ENCODE measurements around the gene SSC4D.

DNA sequence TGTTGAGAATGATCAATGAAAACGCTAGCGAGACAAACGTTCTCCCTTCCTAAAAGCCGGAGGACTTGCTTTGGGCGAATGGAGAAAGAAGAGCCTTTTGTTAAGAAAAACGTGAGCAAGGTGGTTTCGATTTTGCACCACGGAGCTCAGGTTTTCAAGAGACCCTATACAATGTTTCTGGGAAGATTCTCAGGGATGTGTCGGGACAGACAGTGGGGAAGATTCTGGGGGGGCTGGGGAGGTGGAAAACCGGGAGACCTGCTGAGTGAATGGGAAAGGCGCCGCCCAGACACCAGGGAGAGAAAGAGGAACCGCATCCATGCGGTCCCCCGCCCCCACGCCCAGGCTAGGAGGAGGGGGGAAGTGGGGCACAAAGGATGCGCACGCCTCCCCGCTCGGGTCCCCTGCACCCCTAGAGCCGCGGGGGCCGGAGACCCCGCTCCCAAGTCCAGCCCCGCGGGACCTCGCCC, 51.5 kb downstream of the SSC4D start:
- no peak for TF ChIP-seq TAF1 (IDR thresholded peaks at IDR 0.05; ENCODE audit: borderline replicate concordance, insufficient read depth, low read length)
- no peak for TF ChIP-seq POLR2AphosphoS5 (IDR thresholded peaks at IDR 0.05; ENCODE audit: low read depth, low read length)
- TF ChIP-seq SIN3A (IDR thresholded peaks at IDR 0.05; ENCODE audit: borderline replicate concordance, insufficient read depth, low read length), result no peak
